PFSK-1 (cell line): ENCODE data around the gene FBXL16.

Experiments
- FOXP2 ChIP-seq: optimal IDR thresholded peaks from 2 replicates; pipeline ENCODE3; 2011; ENCODE audit warnings: borderline replicate concordance, control low read depth, inconsistent platforms; ENCODE audit not compliant: insufficient read depth; ENCODE audit errors: extremely low read length, extremely low read depth
- POLR2AphosphoS5 ChIP-seq: IDR thresholded peaks from 2 replicates; pipeline ENCODE4 v1.6.1; 2012; ENCODE audit warnings: low read depth, mild to moderate bottlenecking, control low read depth, low read length, moderate library complexity
- REST ChIP-seq, 2 experiments: IDR thresholded peaks; 2 replicates each; pipeline versions ENCODE4 v1.6.1 to v1.8.0; 2011 to 2012; ENCODE audit warnings: low read depth in 2 of 2, low read length in 2 of 2, control low read depth in 1 of 2, inconsistent platforms in 1 of 2, mild to moderate bottlenecking in 1 of 2, moderate library complexity in 1 of 2; ENCODE audit not compliant: insufficient read depth in 1 of 2
- SIN3A ChIP-seq: IDR thresholded peaks from 2 replicates; pipeline ENCODE4 v1.6.1; 2012; ENCODE audit warnings: mild to moderate bottlenecking, low read length, moderate library complexity, borderline replicate concordance; ENCODE audit not compliant: insufficient read depth
- TAF1 ChIP-seq: IDR thresholded peaks from 2 replicates; pipeline ENCODE4 v1.6.1; 2012; ENCODE audit warnings: low read length, control low read depth, borderline replicate concordance; ENCODE audit not compliant: insufficient read depth

FBXL16 gene

GRCh38 chr16:669666-670065 is 35.9 kb downstream of the FBXL16 start:
- TF ChIP-seq SIN3A (no peak), TAF1 (no peak), FOXP2 (no peak), POLR2AphosphoS5 (no peak), REST (IDR thresholded peaks at IDR 0.05; ENCODE audit: insufficient read depth in 1 of 2, low read depth in 2 of 2, low read length in 2 of 2) (no peak)

GRCh38 chr16:668519-669171 is 37.0 kb downstream of the FBXL16 start:
- TF ChIP-seq SIN3A (no peak), TAF1 (no peak), FOXP2 (no peak), REST (IDR thresholded peaks at IDR 0.05; ENCODE audit: insufficient read depth in 1 of 2, low read depth in 2 of 2, low read length in 2 of 2) (no peak), POLR2AphosphoS5 (no peak)

- TF ChIP-seq POLR2AphosphoS5 (peak; percentile 84), TAF1 (peak; percentile 82; the same call in 1 of the 2 replicates), SIN3A (peak; percentile 59; the same call in 1 of the 2 replicates), FOXP2 (no peak), REST (IDR thresholded peaks at IDR 0.05; ENCODE audit: insufficient read depth in 1 of 2, low read depth in 2 of 2, low read length in 2 of 2) (peak; percentile 35 to 49; a peak in 2 of 4 replicates)
Measured at GRCh38 chr16:667780-668518, 37.7 kb downstream of the FBXL16 start, which contains the start of gene RHOT2. Gene RHOT2 (plus strand): TSS chr16:668132. CDS start chr16:668200, 68 bp downstream.

- TF ChIP-seq TAF1 (no peak), REST (IDR thresholded peaks at IDR 0.05; ENCODE audit: insufficient read depth in 1 of 2, low read depth in 2 of 2, low read length in 2 of 2) (no peak), SIN3A (no peak), POLR2AphosphoS5 (no peak), FOXP2 (no peak)
Measured at GRCh38 chr16:667113-667779, 38.4 kb downstream of the FBXL16 start.
